Activated CD8-positive, alpha-beta memory T cell treated with anti-CD3 and anti-CD28 coated beads, Interleukin-2, amount 50 U/mL, for 24 hours (primary cell): ENCODE data around the gene NUDT2.
"Not testable (repeated sequence)": the region's sequence is repeated elsewhere in the genome, so short reads cannot be mapped to it uniquely, and the experiment has no call there.

Experiments
- DNase-seq: peaks from one replicate; pipeline ENCODE4 v3.0.0-alpha.2; 2020; ENCODE audit errors: extremely low read depth

NUDT2 gene

GRCh38 chr9:34335376-34335775 lies 6.0 kb downstream of the NUDT2 start:
- no peak for DNase-seq

GRCh38 chr9:34337403-34337802 lies 8.0 kb downstream of the NUDT2 start:
- no peak for DNase-seq

- DNase-seq = not testable (repeated sequence)
Observed at GRCh38 chr9:34338079-34338478, 8.7 kb downstream of the NUDT2 start.

GRCh38 chr9:34338665-34339385 lies 9.5 kb downstream of the NUDT2 start:
- DNase-seq = no peak

- DNase-seq = no peak
Observed at GRCh38 chr9:34341659-34342295, 12.4 kb downstream of the NUDT2 start.

- no peak for DNase-seq
Observed at GRCh38 chr9:34343090-34343489, 13.7 kb downstream of the NUDT2 start.

GRCh38 chr9:34343605-34344004 lies 14.2 kb downstream of the NUDT2 start:
- DNase-seq = no peak

- DNase-seq = no peak
Observed at GRCh38 chr9:34346873-34347799, 17.8 kb downstream of the NUDT2 start.

GRCh38 chr9:34347800-34348158 lies 18.4 kb downstream of the NUDT2 start:
- no peak for DNase-seq

- DNase-seq = no peak
Observed at GRCh38 chr9:34349324-34349723, 20.0 kb downstream of the NUDT2 start.

GRCh38 chr9:34352122-34352652 lies 22.8 kb downstream of the NUDT2 start:
- DNase-seq = not testable (repeated sequence)

- DNase-seq = not testable (repeated sequence)
Observed at GRCh38 chr9:34352957-34353356, 23.6 kb downstream of the NUDT2 start.

- no peak for DNase-seq
Observed at GRCh38 chr9:34362614-34363214, 33.3 kb downstream of the NUDT2 start.

GRCh38 chr9:34363619-34364351 lies 34.4 kb downstream of the NUDT2 start:
- DNase-seq = no peak

GRCh38 chr9:34365282-34365681 lies 35.9 kb downstream of the NUDT2 start:
- DNase-seq = no peak

- no peak for DNase-seq
Observed at GRCh38 chr9:34366365-34366764, 37.0 kb downstream of the NUDT2 start.

GRCh38 chr9:34367751-34368410 lies 38.5 kb downstream of the NUDT2 start:
- DNase-seq = not testable (repeated sequence)

GRCh38 chr9:34368796-34369195 lies 39.4 kb downstream of the NUDT2 start:
- not testable (repeated sequence) for DNase-seq

GRCh38 chr9:34369636-34370035 lies 40.3 kb downstream of the NUDT2 start:
- DNase-seq = no peak

GRCh38 chr9:34370335-34370969 lies 41.1 kb downstream of the NUDT2 start:
- no peak for DNase-seq
